ENCODE results near the gene CACNA2D4. TPM values are rescaled to one million over a fixed set of nuclear protein-coding genes. Genes with fewer than 3 reads are reported as not detected.

Gene CACNA2D4
- total RNA-seq, 1 donor from 2014 or later: 0.58 TPM

DNA sequence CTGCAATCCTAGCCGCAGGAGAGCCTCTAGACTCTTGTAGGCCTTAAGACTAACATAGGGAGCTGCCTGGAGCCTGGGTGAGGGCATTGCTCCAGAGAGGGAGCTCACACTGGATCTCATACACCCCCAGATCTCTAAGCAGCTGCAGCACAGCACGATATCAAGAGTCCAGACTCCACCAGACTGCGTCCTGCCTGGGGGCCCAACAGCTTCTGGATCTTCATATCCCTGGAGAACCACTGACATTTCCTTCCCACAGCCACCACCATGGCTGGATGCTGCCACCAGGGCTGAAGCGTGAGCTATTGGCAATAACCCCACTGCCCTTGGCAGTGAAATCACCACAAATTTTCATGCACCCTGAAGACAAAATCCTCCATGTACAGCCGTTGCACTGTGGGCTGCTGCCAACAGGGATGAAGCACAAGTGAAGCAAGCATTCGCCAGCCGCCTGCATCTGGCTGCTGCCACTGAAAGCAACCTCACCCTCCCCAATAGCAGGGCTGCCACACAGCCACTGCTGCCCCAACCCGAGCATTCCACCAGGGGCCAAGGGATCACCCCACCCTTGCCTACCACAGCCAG lies 28.2 kb downstream of the CACNA2D4 start:
- TF ChIP-seq, protein P1, sequence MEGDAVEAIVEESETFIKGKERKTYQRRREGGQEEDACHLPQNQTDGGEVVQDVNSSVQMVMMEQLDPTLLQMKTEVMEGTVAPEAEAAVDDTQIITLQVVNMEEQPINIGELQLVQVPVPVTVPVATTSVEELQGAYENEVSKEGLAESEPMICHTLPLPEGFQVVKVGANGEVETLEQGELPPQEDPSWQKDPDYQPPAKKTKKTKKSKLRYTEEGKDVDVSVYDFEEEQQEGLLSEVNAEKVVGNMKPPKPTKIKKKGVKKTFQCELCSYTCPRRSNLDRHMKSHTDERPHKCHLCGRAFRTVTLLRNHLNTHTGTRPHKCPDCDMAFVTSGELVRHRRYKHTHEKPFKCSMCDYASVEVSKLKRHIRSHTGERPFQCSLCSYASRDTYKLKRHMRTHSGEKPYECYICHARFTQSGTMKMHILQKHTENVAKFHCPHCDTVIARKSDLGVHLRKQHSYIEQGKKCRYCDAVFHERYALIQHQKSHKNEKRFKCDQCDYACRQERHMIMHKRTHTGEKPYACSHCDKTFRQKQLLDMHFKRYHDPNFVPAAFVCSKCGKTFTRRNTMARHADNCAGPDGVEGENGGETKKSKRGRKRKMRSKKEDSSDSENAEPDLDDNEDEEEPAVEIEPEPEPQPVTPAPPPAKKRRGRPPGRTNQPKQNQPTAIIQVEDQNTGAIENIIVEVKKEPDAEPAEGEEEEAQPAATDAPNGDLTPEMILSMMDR (IDR thresholded peaks at IDR 0.05; ENCODE audit: insufficient read depth, low read length, poor library complexity, severe bottlenecking): no peak
- no peaks in the 10 kb centered on the region for H3K36me3 ChIP-seq (ENCODE audit: control insufficient read depth, insufficient read depth, low read length)
- DNase-seq (ENCODE audit: low read depth): no peak
- no peaks in the 10 kb centered on the region for H3K27me3 ChIP-seq (ENCODE audit: control insufficient read depth, insufficient read depth, low read length)
- no peak overlapping the region for H3K4me3 ChIP-seq (ENCODE audit: low read depth, low read length)

DNA sequence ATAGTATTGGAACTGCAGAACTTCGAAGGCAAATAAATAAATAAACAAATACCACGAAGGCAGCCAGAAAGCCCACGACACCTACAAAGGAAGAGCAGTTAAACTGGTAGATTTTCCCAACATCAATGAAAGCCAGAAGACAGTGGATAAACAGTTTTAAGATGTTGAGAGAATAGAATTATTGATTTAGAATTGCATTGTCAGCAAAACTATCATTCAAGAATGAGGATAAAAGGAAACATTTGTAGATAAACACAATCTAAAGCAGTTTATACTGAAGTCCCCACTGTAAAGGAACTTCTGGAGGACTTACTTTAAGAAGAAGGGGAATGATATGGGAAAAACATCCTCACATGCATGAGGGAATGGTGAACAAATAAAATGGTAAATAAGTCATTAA lies 29.5 kb downstream of the CACNA2D4 start:
- TF ChIP-seq, protein P1 (IDR thresholded peaks at IDR 0.05; ENCODE audit: insufficient read depth, low read length, poor library complexity, severe bottlenecking): no peak
- H3K4me3 ChIP-seq (ENCODE audit: low read depth, low read length): no peak overlapping the region
- H3K36me3 ChIP-seq (ENCODE audit: control insufficient read depth, insufficient read depth, low read length): no peaks in the 10 kb centered on the region
- no peaks in the 10 kb centered on the region for H3K27me3 ChIP-seq (ENCODE audit: control insufficient read depth, insufficient read depth, low read length)
- no peak for DNase-seq (ENCODE audit: low read depth)

DNA sequence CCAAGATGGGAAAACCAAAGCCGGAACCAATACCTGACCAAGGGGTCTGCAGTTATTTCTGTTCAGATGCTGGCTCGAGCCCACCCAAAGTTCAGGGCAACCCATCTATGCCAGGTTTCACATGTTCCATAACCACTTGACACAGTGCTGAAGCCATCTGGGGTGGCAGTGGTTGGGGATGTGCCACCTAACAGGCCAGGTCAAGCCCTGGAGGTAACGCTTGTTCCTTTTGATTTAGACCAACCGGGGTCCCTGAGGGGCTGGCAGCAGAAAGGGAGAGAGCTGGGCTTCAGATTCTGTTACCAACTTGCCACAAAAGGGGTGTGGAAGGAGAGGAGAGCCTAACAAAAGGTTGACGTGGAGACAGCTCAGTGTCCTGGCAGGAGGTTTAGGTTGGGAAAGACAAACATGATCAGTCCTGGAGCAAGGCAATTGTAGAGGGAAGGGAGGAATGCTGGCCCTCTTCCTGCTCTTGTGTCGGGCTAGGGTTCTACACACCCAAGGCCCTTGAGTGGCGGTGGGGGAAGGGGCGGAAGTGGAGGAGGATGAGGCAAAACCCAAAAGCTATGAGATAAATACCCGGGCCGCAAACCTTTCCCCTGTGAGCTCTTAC lies 31.9 kb downstream of the CACNA2D4 start:
- Histone ChIP-seq H3K36me3 (ENCODE audit: control insufficient read depth, insufficient read depth, low read length) (no peaks in the 10 kb centered on the region), H3K27me3 (ENCODE audit: control insufficient read depth, insufficient read depth, low read length) (no peaks in the 10 kb centered on the region), H3K4me3 (ENCODE audit: low read depth, low read length) (no peak overlapping the region)
- TF ChIP-seq, protein P1 (IDR thresholded peaks at IDR 0.05; ENCODE audit: insufficient read depth, low read length, poor library complexity, severe bottlenecking): no peak
- no peak for DNase-seq (ENCODE audit: low read depth)

DNA sequence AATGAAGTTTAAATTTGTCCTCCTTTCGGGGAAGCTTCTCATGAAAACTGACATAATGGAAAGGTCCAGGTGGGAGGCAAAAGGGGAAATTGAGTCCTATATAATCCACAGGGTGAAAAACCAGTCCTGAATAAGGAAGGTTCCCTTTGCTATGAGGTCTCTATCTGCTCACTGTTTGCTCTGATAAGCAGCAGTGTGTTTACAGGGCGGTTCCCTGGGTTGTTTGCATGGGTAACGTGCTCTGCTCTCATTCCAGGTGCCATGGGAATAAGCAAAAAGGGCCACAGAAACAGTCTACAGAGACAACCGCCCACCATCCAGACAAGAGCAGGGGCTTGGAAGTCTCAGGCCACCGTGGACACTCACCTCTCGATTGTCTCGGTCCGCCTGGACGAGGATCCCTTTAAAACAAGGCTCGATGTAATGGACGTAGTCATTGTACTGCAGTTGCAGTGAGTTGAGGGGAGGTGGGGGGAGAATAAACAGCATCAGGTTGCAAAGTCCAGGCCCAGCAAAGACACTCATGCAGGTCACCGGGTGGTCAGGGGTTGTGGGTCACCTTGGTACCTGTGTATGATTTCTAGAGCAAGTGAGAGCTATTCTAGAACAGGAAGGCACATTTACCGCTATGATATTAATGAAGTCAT lies 32.7 kb downstream of the CACNA2D4 start:
- Histone ChIP-seq H3K36me3 (ENCODE audit: control insufficient read depth, insufficient read depth, low read length) (no peaks in the 10 kb centered on the region), H3K27me3 (ENCODE audit: control insufficient read depth, insufficient read depth, low read length) (peaks cover 2% of the 10 kb centered on the region), H3K4me3 (ENCODE audit: low read depth, low read length) (no peak overlapping the region)
- TF ChIP-seq, protein P1 (IDR thresholded peaks at IDR 0.05; ENCODE audit: insufficient read depth, low read length, poor library complexity, severe bottlenecking): no peak
- DNase-seq (ENCODE audit: low read depth): no peak

DNA sequence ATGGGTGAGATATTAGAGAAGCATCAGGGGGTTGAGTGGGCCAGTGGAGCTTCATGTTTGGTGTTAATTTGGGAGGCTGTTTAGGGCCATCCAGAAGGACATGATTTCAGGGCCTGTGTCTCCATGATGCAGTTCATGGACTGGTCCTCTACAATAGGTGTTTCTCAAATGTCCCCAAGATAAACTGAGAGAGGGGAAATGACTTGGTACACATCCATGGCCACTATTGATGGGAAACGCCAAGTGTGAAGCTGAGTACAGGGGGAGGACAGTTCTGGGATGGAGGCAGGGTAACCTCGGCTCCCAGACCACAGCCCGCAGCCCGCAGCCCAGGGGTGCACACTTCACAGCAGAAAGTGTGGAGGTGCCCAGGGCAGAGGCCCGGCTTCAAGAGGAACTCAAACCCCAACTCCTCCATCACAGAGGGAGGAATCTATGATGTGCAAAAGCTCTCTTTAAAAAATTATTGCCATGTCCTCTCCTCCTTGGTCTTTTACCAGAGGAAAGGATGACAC lies 33.3 kb downstream of the CACNA2D4 start:
- no peak for DNase-seq (ENCODE audit: low read depth)
- H3K4me3 ChIP-seq (ENCODE audit: low read depth, low read length): no peak overlapping the region
- no peaks in the 10 kb centered on the region for H3K36me3 ChIP-seq (ENCODE audit: control insufficient read depth, insufficient read depth, low read length)
- TF ChIP-seq, protein P1 (IDR thresholded peaks at IDR 0.05; ENCODE audit: insufficient read depth, low read length, poor library complexity, severe bottlenecking): no peak
- peaks cover 2% of the 10 kb centered on the region for H3K27me3 ChIP-seq (ENCODE audit: control insufficient read depth, insufficient read depth, low read length)
